Measurements from ENCODE around the gene RPP38. TPM values are rescaled to one million over a fixed set of nuclear protein-coding genes. Genes with fewer than 3 reads are reported as not detected.

Gene RPP38
- total and polyA plus RNA-seq, 2 experiments from 2014 or later = 8.0 to 22.1 TPM

DNA sequence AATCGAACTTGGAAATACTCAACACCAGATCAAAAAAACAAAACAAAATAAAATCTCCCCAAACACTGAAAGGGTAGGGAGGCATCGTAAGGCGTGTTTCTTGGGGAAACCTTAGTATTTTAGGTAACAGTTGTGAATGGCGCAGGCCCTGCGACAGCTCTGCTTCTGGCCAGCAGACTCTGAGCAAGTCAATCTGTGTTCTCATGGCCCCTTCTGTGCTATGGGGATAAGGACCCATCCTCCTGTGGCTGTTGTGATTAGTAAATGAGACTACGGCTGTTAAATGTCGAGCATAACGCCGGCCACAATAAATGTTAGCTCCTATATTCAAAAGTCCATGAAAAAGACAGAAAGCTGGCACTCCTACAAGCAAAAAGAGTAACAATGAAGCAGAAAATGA lies 27.0 kb downstream of the RPP38 start:
- Histone ChIP-seq H2AFZ (no peak overlapping the region), H3K4me1 (ENCODE audit: insufficient read depth) (peaks cover 37% of the 10 kb centered on the region), H3K36me3 (ENCODE audit: low read depth) (peaks cover 10% of the 10 kb centered on the region; the same call in 1 of the 2 replicates), H3K27me3 (replicated peaks; ENCODE audit: insufficient read depth) (no peaks in the 10 kb centered on the region), H3K9me2 (ENCODE audit: insufficient read depth) (no peaks in the 10 kb centered on the region), H3K27ac (peak overlapping the region; percentile 36), H3K4me2 (ENCODE audit: unreplicated experiment) (no peak overlapping the region), H4K20me1 (ENCODE audit: insufficient read depth) (no peaks in the 10 kb centered on the region), H3K9ac (no peak overlapping the region), H3K9me3 (ENCODE audit: low read depth) (no peaks in the 10 kb centered on the region), H3F3A (ENCODE audit: insufficient read depth) (peaks cover 38% of the 10 kb centered on the region), H3K79me2 (ENCODE audit: insufficient read depth) (no peaks in the 10 kb centered on the region), H3K4me3 (no peak overlapping the region)
- DNase-seq = no peak
- WGBS, 2 experiments (ENCODE audit: low coverage in 1 of 2, low lambda C conversion rate in 2 of 2, missing lambda C conversion rate in 2 of 2) = 97 to 98% methylated on average over 9 of the region's 9 CpGs
- TF ChIP-seq EZH2phosphoT487 (IDR thresholded peaks at IDR 0.05; ENCODE audit: insufficient read depth, low read depth) (no peak), EZH2 (IDR thresholded peaks at IDR 0.05; ENCODE audit: insufficient read depth, poor library complexity, severe bottlenecking) (no peak)
- in situ Hi-C loops (cut with MboI) = loop anchor here (25.0 kb wide), 1 partner anchor 612 kb away; no protein-coding TSS in a partner anchor

GRCh38 chr10:15124908-15125307 lies 27.8 kb downstream of the RPP38 start:
- H3K4me1 ChIP-seq (ENCODE audit: insufficient read depth) = peaks cover 37% of the 10 kb centered on the region
- H3K4me2 ChIP-seq (ENCODE audit: unreplicated experiment) = no peak overlapping the region
- H2AFZ ChIP-seq = no peak overlapping the region
- no peaks in the 10 kb centered on the region for H3K27me3 ChIP-seq (replicated peaks; ENCODE audit: insufficient read depth)
- in situ Hi-C loops (cut with MboI) = loop anchor here (25.0 kb wide), 1 partner anchor 613 kb away; no protein-coding TSS in a partner anchor
- H3K4me3 ChIP-seq = no peak overlapping the region
- H3K9me2 ChIP-seq (ENCODE audit: insufficient read depth) = no peaks in the 10 kb centered on the region
- no peaks in the 10 kb centered on the region for H3K79me2 ChIP-seq (ENCODE audit: insufficient read depth)
- H3K9me3 ChIP-seq (ENCODE audit: low read depth) = no peaks in the 10 kb centered on the region
- H3F3A ChIP-seq (ENCODE audit: insufficient read depth) = peaks cover 38% of the 10 kb centered on the region
- H3K9ac ChIP-seq = no peak overlapping the region
- no peak overlapping the region for H3K27ac ChIP-seq
- H4K20me1 ChIP-seq (ENCODE audit: insufficient read depth) = no peaks in the 10 kb centered on the region
- no peak for DNase-seq
- WGBS, 2 experiments (ENCODE audit: low coverage in 1 of 2, low lambda C conversion rate in 2 of 2, missing lambda C conversion rate in 2 of 2) = 95 to 98% methylated on average over 3 of the region's 3 CpGs
- TF ChIP-seq EZH2phosphoT487 (IDR thresholded peaks at IDR 0.05; ENCODE audit: insufficient read depth, low read depth) (no peak), EZH2 (IDR thresholded peaks at IDR 0.05; ENCODE audit: insufficient read depth, poor library complexity, severe bottlenecking) (no peak)
- peaks cover 10% of the 10 kb centered on the region; the same call in 1 of the 2 replicates for H3K36me3 ChIP-seq (ENCODE audit: low read depth)

GRCh38 chr10:15131330-15131729 lies 34.2 kb downstream of the RPP38 start:
- H4K20me1 ChIP-seq (ENCODE audit: insufficient read depth) = no peaks in the 10 kb centered on the region
- no peaks in the 10 kb centered on the region for H3K9me3 ChIP-seq (ENCODE audit: low read depth)
- H3K36me3 ChIP-seq (ENCODE audit: low read depth) = peaks cover 56% of the 10 kb centered on the region
- no peaks in the 10 kb centered on the region for H3K79me2 ChIP-seq (ENCODE audit: insufficient read depth)
- no peaks in the 10 kb centered on the region for H3K9me2 ChIP-seq (ENCODE audit: insufficient read depth)
- H3K4me2 ChIP-seq (ENCODE audit: unreplicated experiment) = no peak overlapping the region
- TF ChIP-seq EZH2 (IDR thresholded peaks at IDR 0.05; ENCODE audit: insufficient read depth, poor library complexity, severe bottlenecking) = no peak
- no peak for TF ChIP-seq EZH2phosphoT487 (IDR thresholded peaks at IDR 0.05; ENCODE audit: insufficient read depth, low read depth)
- WGBS, 2 experiments (ENCODE audit: low coverage in 1 of 2, low lambda C conversion rate in 2 of 2, missing lambda C conversion rate in 2 of 2) = 95 to 97% methylated on average over 5 of the region's 5 CpGs
- H2AFZ ChIP-seq = no peak overlapping the region
- H3K9ac ChIP-seq = no peak overlapping the region
- H3K4me1 ChIP-seq (ENCODE audit: insufficient read depth) = no peaks in the 10 kb centered on the region
- H3K4me3 ChIP-seq = no peak overlapping the region
- peaks cover 6% of the 10 kb centered on the region; the same call in 1 of the 2 replicates for H3F3A ChIP-seq (ENCODE audit: insufficient read depth)
- H3K27ac ChIP-seq = no peak overlapping the region
- DNase-seq = no peak
- in situ Hi-C loops (cut with MboI) = no loop called here
- H3K27me3 ChIP-seq (replicated peaks; ENCODE audit: insufficient read depth) = no peaks in the 10 kb centered on the region

DNA sequence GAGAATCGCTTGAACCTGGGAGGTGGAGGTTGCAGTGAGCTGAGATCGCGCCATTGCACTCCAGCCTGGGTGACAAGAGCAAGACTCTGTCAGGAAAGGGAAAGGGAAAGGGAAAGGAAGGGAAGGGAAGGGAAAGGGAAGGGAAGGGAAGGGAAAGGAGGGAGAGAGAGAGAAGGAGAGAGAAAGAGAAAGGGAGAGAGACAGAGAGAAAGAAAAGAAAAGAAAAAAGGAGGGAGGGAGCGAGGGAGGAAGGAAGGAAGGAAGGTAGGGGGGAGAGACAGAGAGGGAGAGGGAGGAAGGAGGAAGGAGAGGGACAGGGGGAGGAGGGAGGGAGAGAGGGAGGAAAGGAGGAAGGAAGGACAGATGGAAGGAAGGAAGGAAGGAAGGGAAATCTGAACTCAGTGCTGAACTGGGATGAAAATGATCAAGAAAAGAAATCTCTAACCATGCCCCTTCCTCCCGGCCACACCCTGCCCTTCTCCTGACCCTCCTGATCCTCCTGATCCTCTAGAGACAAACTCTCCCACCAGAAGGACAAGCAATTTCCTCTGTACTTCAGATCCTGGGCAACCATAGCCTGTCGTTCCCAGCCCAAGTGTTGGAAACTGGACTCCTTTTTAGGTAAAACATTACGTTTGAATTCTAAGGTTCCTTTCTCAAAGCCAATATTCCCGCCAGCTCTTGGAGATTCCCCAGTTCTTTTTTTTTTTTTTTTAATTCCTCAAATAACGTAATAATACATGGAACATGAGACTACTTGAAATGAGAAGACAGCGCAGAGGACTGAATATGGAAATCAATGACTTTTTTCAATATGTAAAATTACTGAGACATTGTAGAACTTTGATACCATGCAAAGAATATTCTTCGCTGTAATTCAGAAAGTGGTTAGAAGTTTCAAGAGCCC lies 39.2 kb downstream of the RPP38 start:
- Histone ChIP-seq H4K20me1 (ENCODE audit: insufficient read depth) (no peaks in the 10 kb centered on the region; the same call in 1 of the 2 replicates), H3K79me2 (ENCODE audit: insufficient read depth) (peaks cover 10% of the 10 kb centered on the region), H3K27me3 (replicated peaks; ENCODE audit: insufficient read depth) (no peaks in the 10 kb centered on the region), H3K36me3 (ENCODE audit: low read depth) (peaks cover 46% of the 10 kb centered on the region), H2AFZ (no peak overlapping the region), H3K4me1 (ENCODE audit: insufficient read depth) (0 out of 2 replicates have a peak, but pooled peaks cover 4% of the 10 kb centered on the region), H3F3A (ENCODE audit: insufficient read depth) (no peaks in the 10 kb centered on the region), H3K4me2 (ENCODE audit: unreplicated experiment) (no peak overlapping the region), H3K9me2 (ENCODE audit: insufficient read depth) (no peaks in the 10 kb centered on the region), H3K9me3 (ENCODE audit: low read depth) (no peaks in the 10 kb centered on the region), H3K27ac (no peak overlapping the region), H3K4me3 (no peak overlapping the region), H3K9ac (no peak overlapping the region)
- in situ Hi-C loops (cut with MboI) = no loop called here
- 93 to 94% methylated on average over 11 of the region's 11 CpGs for WGBS, 2 experiments (ENCODE audit: low coverage in 1 of 2, low lambda C conversion rate in 2 of 2, missing lambda C conversion rate in 2 of 2)
- DNase-seq = no peak
- TF ChIP-seq EZH2 (IDR thresholded peaks at IDR 0.05; ENCODE audit: insufficient read depth, poor library complexity, severe bottlenecking) (no peak), EZH2phosphoT487 (IDR thresholded peaks at IDR 0.05; ENCODE audit: insufficient read depth, low read depth) (no peak)
